ENCODE data around the gene JAZF1.
A peak's percentile ranks its signal among the peaks of the same experiment; 100 is the strongest.

JAZF1 gene

DNA sequence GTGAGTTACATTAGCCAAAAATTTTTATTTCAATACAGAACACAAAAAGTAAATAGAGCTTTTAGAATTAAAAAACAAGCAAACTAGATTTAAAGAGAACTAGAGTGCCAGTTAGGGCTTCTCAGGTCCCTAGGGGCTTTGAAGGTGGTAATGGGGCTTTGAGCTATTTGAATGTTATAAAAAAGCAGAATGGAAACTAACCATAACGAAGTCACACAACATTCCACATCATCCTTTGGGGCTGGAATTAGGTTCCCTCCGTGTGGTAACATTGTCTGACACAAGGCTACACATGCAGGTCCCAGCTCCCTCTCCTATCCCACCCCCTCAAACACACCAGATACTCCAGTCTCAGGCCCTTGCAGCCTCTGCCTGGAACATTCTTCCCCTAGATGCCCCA, 15.3 kb downstream of the JAZF1 start:
- no peak for DNase-seq

DNA sequence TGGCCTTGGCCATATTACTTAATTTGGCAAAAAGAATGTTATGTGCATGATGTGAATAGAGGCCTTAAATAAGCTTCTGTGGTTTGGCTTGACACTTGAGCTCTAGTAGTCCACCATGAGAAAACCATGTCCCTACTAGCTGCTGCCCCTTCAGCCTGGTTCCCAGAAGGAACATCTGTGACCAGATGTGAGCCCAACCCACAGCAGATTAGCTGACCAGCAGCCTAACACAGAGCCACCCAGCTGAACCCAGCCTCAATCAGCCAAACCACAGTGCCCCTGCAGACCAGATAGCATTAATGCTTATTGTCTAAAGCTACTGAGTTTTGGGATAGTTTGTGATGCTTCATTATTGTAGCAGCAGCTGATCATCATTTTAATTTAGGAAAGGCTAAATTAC, 16.6 kb downstream of the JAZF1 start:
- DNase-seq, result no peak

DNA sequence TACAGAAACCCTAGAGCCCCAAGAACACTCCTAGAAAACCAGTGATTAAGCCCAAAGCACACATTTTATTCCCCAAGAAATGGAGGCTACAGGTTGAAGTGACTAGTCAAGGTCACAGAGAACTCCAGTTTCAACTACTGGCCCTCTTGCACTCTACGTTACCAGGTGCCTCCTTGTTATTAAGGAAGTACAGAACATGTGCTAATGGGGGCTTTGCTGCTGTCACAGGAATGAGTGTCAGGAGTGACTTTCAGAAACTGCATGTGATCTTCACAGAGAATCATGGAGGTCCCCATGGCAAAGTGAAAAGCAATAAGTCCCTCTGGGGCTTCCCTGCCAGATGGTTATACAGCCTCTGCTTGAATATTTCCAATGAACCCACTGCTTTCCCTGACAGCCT, 19.3 kb downstream of the JAZF1 start:
- DNase-seq, result no peak

DNA sequence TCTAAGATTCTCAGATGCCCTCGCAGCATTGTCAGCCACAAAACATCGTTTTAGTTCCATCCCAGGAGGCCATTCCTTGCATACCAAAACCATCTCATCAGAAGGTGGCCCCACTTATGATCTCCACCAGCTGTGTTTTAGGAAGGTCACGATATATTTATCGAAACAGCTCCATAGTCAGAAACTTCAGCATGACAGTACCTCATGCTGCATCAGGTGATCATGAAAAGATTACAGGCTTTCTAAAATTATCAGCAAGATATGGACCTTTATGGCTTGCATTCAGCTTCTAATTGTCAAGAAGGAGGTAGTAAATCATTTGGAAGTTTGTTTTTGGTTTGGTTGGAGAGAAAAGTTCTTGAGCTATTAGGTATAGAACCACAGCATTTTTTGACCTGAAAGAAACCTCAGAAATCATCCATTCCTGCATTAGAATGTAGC, 20.0 kb downstream of the JAZF1 start:
- no peak for DNase-seq

DNA sequence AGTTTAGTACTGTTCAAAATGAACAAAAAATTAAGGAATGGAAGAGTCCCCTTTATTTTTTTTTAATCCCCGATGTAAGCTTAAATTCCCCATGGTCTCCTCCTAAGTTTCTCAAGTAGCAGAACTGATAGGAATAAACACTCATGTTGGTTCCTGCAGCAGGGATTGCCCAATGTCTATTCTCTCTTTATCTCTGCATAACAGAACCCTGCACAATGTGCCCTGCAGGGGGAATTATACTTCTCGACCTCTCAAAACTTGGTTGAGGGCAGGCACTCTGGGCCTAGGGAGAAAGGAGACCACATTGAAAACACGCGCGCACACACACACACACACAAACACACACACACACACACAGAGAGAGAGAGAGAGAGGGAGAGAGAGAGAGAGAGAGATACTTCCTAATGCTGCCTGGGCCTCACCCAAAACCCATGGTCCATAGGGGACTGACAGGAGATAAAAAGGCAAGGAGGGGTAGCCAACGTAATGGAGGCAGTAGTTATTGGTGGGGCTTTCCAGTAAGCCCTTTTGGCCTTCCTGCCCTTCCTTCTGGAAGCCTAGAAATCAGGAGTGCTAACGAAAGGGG, 22.7 kb downstream of the JAZF1 start:
- no peak for DNase-seq

GRCh38 chr7:28157076-28157745, 23.4 kb downstream of the JAZF1 start:
- DNase-seq, result no peak

GRCh38 chr7:28156401-28156800, 24.2 kb downstream of the JAZF1 start:
- DNase-seq, result no peak

GRCh38 chr7:28155964-28156363, 24.6 kb downstream of the JAZF1 start:
- no peak for DNase-seq

DNA sequence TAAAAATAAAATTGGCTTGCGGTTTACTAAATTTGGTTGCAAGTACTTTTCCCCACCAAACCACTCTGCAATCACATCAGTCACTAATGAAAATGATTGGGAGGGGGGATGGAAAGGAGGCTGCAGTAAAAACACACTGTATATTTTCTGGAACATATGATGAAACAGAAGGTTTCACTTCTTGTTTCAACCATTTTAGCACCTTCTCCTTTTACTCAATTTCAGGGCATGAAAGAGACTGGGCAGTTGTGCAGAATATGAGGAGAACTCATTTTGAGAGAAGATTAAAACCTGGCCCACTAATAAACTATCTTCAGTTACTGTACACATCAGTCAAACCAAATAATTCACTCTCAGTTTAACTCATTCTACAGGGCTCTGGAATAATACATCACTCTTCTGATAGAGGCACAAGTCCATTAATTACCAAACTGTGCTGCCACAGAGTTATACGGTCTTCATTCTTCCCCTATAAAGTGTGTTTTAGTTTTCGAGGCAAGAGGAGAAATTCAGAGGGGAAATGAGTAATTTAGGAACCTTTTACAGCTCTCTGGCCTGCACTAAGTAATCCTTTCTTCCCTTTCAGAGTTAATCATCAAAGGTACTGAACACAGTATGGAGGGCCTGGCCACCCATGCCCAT, 25.5 kb downstream of the JAZF1 start:
- DNase-seq, result peak; percentile 84

GRCh38 chr7:28152594-28152993, 28.0 kb downstream of the JAZF1 start:
- DNase-seq, result no peak

DNA sequence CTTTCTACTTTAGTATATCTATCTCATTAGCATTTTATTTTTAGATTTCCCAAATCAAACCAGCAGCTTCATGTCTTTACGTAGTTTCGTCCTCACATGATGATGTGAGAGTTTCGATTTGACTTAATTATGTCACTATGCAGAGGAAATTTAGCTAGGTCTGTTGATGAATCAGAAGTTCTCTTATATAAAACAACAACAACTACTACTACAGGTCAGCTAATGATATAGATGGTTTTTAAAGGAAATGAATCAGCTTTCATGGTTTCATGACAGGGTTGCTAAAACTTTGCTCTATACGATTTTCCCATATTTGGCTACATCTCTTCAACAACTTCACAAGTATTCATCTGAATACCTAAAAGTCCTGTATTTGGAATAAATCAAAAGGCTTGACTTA, 28.6 kb downstream of the JAZF1 start:
- peak; percentile 82 for DNase-seq

DNA sequence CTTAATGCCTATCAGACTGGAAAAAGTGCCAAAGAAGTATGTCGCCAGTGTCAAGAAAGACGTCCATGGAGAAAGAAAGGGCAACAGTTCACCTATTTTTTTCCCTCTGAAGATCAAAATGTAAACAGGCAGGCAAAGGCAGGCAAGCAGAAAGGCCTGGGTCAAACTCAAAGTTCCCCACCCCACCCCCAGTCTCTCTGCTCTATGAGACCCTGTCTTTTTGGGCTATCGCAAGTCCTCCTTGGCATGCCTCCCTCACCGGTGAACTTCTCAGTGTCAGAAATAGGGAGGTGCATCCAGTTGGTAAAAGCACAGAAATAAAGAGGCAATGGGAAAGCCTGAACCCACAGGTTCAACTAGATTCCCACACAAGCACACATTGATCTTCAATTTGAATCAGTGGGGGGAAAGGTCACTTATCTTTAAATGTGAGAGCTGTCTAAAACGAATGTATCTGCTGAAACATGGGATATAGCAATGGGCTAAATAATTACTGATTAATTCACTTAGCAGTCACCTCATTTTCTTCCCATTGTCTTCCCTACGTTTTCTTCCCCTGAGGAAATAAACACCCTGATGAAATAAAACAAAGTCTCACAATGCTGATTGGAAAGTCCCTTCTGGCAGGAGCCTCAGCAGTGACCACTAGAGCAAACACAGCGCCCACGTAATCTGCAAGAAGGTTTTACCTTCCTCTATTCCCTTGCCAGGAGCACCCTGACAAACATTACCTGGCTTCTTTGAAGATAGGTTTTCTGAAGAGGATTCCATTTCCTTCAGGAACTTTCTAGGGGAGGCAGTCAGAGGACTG, 31.1 kb downstream of the JAZF1 start:
- DNase-seq, result no peak

GRCh38 chr7:28145931-28146330, 34.7 kb downstream of the JAZF1 start:
- DNase-seq, result no peak

- no peak for DNase-seq
These were observed 35.4 kb downstream of the JAZF1 start for GRCh38 chr7:28145090-28145626.

DNA sequence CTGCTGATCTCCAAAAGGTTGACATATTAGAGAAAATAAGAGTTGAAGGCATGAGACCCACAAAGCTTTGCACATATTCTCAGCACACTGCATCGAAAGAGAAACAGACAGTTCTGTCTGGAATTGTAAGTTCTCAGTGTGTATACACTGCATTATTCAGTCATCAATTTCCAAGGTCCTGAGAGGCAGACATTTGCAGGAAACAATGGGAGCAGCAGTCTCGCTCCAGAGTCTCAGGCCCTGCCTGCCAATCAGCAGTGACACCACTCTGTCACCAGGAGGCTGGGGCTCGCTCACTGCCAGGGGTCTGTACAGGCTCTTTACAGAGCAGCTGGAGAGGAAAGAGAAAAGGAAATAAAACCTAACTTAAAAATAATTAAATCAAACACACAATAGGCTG, 36.3 kb downstream of the JAZF1 start:
- no peak for DNase-seq

DNA sequence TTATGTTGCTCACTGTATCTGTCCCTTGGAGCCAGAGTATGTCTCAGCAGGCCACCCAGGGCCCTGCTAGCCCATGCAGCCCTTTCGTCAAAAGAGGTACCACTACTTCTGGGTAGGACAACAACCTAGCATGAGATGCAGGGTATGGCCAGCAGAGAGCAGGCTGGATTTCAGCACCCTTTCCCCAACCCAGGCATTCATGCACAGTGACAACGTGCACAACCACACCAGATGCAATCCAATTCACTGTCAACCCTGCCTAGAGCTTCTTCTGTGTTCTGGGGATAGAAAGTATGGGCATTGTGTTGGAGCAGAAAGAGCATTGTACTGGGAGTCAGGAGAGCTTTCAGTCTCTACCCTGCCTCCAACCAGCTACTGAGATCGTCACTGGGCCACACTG, 37.9 kb downstream of the JAZF1 start:
- DNase-seq, result no peak

DNA sequence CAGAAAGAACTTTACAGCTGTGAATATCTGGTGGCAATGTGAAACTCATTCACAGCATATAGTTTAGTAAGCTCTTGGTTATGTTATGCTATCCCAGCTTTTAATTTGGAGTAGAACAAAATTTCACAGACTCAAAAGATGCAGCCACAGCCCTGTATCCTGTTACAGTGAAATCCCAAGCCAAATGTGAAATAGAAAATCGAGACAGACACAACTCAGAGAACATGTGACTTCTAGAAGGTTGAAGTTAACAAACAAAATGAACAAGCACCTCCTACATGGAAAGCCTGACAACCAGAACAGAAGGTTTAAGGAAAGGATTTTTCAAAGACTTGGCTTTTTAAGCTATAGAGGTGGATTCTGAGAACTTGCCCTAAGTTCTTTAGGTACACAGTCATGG, 39.6 kb downstream of the JAZF1 start:
- no peak for DNase-seq

DNA sequence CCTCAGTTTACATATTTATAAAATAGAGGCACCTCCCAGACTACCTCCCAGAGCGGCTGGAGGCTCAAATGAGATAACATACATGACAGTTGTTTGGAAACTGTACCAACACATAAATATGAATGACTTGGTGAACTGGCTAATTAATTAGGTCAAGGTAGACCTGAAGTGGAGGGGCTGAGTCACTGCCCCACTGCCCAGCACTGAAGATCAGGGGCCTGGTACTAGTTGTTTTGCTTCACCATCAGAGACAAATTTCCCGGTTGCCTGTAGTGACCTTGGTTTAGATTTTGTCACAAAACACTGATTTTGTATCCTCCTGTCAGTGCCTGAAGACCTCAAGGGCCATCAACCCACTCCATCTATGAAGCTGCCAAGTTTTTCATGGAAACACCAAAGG, 41.8 kb downstream of the JAZF1 start:
- no peak for DNase-seq

DNA sequence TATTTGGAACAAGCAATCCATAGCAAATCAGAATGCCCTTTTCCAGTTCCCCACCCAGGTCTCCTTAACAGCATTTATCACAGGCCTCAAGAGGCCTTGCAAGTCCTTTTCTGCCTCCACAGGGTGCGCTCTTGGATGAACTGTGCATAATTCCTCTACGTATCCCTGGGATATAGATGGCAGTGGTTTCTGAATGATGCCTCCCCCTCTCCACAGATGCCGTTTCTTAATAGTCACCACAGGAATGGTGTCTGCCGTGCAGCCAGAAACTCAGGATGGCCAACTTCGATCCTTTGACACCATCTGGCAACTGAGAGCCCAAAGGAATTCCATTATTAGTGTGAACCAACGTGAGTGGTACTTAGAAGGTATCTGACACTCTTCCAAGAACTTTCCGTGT, 43.1 kb downstream of the JAZF1 start:
- no peak for DNase-seq

- DNase-seq, result no peak
These were observed 43.7 kb downstream of the JAZF1 start for GRCh38 chr7:28136885-28137284.

DNA sequence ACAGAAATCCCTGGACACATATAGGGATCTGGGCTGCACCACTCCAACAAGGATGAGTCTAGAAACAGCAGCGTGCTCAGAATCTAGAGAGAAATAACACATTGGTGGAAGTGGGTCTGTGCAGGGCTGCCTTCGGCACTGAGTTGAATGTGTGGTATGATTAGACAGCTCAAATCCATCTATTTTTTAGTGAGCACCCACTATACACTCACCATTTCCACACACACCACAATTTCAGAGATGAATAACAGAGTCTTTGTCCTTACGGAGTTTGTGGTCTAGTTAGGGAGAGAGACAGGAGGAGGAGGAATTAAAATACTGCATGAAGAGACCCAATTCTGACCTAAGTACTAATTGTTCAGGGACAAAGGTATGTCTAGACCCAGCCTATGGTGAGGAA, 44.2 kb downstream of the JAZF1 start:
- no peak for DNase-seq

DNA sequence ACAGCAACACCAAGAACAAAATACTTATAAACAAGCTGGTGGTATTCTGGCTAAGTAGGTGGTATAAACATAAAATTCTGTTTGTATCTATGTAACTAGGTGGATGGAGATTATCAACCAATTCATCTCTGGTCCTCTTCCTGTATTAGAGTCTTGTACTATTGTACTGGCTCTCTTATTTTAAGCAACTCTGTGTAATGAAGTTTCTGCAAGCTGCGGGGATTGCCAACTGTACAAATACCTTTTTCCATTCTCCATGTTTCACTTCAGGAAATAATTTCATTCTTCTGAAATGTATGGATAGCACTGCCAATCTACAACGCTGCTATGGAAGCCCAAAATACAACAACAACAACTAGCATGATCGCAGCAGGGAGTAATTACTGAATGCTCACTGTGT, 44.8 kb downstream of the JAZF1 start:
- no peak for DNase-seq

DNA sequence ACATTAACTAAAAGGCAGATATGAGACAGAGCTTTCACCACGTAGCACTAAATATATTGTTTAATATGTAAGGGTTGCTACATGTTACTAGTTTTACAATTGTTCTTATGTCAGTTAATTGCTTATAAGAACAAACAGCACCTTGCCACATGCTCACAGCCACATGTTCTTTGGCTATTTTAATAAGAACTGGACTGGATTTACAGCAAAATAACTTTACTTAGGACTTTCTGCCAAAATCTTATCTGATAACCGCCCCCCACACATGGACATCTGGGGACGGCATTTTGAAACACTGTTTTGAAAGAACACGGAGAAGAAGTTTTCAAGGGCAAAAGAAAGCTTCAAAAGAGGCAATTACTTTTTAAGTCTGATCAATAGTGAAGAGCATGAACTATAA, 45.3 kb downstream of the JAZF1 start:
- no peak for DNase-seq

- no peak for DNase-seq
These were observed 46.7 kb downstream of the JAZF1 start for GRCh38 chr7:28133872-28134271.
